SJSA1 (cell line): ENCODE measurements around the gene TMEM185A. TPM values are rescaled to one million over a fixed set of nuclear protein-coding genes. Genes with fewer than 3 reads are reported as not detected.
"Not testable (repeated sequence)": the region's sequence is repeated elsewhere in the genome, so short reads cannot be mapped to it uniquely, and the experiment has no call there.

ENCODE experiments used
- DNase-seq, 2 experiments: peaks; one replicate each; pipeline ENCODE4 v3.0.0-alpha.2; 2015 to 2020; ENCODE audit warnings: low spot score in 2 of 2, low read depth in 1 of 2
- H3K27ac ChIP-seq: fragments of 250-450 bp; sonication (Bioruptor Pico); 2 replicates; pipeline ENCODE4 v1.5.1; 2020; ENCODE audit warnings: mild to moderate bottlenecking, moderate library complexity
- H3K27me3 ChIP-seq: fragments of 250-450 bp; sonication (Bioruptor Pico); replicated peaks from 2 replicates; pipeline ENCODE4 v1.5.1; 2020; ENCODE audit warnings: mild to moderate bottlenecking, moderate library complexity
- H3K36me3 ChIP-seq: fragments of 250-450 bp; sonication (Bioruptor Pico); 2 replicates; pipeline ENCODE4 v1.5.1; 2020; ENCODE audit warnings: mild to moderate bottlenecking
- H3K4me1 ChIP-seq: fragments of 250-450 bp; sonication (Bioruptor Pico); replicated peaks from 2 replicates; pipeline ENCODE4 v1.6.1; 2021; ENCODE audit warnings: mild to moderate bottlenecking
- H3K4me3 ChIP-seq: fragments of 250-450 bp; sonication (Bioruptor Pico); 2 replicates; pipeline ENCODE4 v1.5.1; 2020; ENCODE audit warnings: mild to moderate bottlenecking
- H3K9me3 ChIP-seq: fragments of 250-450 bp; sonication (Bioruptor Pico); replicated peaks from 2 replicates; pipeline ENCODE4 v1.5.1; 2020; ENCODE audit warnings: mild to moderate bottlenecking
- total RNA-seq: library from RNA; depleted of rRNA; stranded (reverse); fragments of >200 nt; shearing (Covaris generic); gene quantifications from 2 replicates; pipeline ENCODE4 v1.2.3, GENCODE V29; 2014

Gene TMEM185A
- total RNA-seq, 1 experiment from 2014 or later, result 35.1 TPM

DNA sequence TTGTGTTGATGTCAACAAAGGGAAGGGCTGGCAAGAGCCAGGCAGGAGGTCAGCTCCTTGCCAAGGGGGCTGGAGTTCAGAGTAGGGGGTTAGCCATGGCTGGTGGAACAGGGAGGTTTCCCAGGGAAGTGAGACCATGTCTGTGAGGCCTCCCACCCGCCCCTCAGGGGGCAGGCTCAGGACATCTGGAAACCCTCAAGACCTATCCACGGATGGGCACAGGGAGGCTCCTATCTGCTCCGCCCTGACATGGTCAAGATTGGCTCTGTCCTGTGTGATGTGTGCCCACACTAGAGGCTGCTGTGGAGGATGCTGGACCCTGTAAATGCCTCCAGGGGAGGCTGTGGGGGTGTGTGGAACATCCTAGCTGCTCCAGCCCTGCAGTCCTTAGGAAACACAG lies 8.0 kb upstream of the TMEM185A start:
- Histone ChIP-seq H3K36me3 (no peaks in the 10 kb centered on the region), H3K27me3 (no peaks in the 10 kb centered on the region), H3K4me3 (no peak overlapping the region), H3K27ac (peak overlapping the region; percentile 53), H3K9me3 (no peaks in the 10 kb centered on the region), H3K4me1 (peaks cover 38% of the 10 kb centered on the region)
- DNase-seq, result no peak

DNA sequence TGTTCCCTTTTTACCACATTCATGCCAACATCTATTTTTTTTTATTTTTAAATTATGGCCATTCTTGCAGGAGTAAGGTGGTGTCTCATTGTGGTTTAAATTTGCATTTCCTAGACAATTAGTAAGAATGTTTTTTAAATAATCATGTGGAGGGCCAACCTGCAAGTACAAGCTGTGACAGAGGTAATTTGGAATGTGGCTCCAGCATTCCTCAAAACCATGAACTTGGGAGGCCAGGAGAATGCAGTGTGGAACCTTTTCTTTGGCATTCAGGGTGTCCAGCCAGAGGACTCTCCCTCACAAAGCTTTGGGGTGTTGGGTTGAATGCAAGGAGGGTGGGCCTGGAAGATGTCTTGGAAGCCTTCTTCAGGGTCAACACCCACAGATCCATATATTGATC lies 7.3 kb upstream of the TMEM185A start:
- Histone ChIP-seq H3K27me3 (no peaks in the 10 kb centered on the region), H3K27ac (peak overlapping the region; percentile 53), H3K4me3 (no peak overlapping the region), H3K36me3 (no peaks in the 10 kb centered on the region), H3K4me1 (peaks cover 38% of the 10 kb centered on the region), H3K9me3 (no peaks in the 10 kb centered on the region)
- DNase-seq, result peak; percentile 55 to 66

DNA sequence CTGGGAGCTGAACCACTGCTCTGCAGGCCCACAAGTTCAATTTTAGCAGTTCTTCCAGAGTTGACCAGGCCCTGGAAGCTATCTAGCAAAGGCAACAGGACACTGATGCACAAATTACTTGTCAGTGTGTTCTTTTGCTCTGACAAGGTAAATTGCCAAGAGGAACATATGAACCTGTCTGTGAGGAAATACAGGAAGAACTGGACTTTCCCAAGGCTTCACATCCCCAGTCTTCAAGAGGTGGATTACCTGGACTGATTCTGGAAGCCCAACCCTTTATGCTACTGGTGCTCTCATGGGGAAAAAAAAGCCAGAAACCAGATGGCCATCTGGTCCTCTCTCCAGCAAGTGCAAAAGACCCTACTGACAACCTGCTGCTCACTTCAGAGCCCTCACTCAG lies 1.9 kb upstream of the TMEM185A start:
- no peaks in the 10 kb centered on the region for H3K9me3 ChIP-seq
- peaks cover 3% of the 10 kb centered on the region; the same call in 1 of the 2 replicates for H3K36me3 ChIP-seq
- no peaks in the 10 kb centered on the region for H3K27me3 ChIP-seq
- H3K4me1 ChIP-seq, result peaks cover 15% of the 10 kb centered on the region
- no peak overlapping the region for H3K4me3 ChIP-seq
- H3K27ac ChIP-seq, result no peak overlapping the region
- DNase-seq, result no peak

DNA sequence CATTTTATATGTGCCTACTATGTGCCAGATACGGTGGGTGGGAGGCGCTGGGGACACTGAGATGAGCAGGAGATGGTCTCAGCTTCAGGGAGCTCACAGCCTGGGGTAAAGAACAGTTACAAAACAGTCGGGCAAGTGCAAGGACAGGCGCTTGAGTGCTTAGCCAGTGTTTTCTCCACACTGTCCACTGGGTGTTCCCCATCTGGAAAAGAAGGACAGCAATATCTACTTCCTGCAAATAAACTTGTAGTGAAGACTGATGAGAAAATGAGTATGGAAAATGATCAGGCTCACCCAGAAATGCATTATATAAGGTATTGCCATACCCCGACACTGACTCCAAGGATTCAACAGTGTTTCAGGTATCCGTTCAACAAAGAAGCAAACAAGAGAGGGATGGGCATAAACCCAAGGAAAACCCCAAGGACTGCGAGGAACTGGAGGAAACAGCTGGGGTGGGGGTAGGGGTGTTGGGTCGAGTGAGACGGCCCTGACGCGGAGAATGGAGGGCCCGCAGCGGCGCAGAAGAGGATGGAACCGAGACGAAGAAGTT lies 835 bp downstream of the TMEM185A start:
- DNase-seq, result peak in 1 of 2 experiments; percentile 23
- Histone ChIP-seq H3K27me3 (no peaks in the 10 kb centered on the region), H3K27ac (no peak overlapping the region), H3K36me3 (peaks cover 3% of the 10 kb centered on the region; the same call in 1 of the 2 replicates), H3K4me1 (peaks cover 12% of the 10 kb centered on the region), H3K9me3 (no peaks in the 10 kb centered on the region), H3K4me3 (peak overlapping the region; percentile 84)

- no peak overlapping the region for H3K27ac ChIP-seq
- peaks cover 12% of the 10 kb centered on the region for H3K4me1 ChIP-seq
- peak overlapping the region; percentile 84; the same call in 1 of the 2 replicates for H3K4me3 ChIP-seq
- DNase-seq, result no peak
- peaks cover 3% of the 10 kb centered on the region; the same call in 1 of the 2 replicates for H3K36me3 ChIP-seq
- no peaks in the 10 kb centered on the region for H3K9me3 ChIP-seq
- H3K27me3 ChIP-seq, result no peaks in the 10 kb centered on the region
Measured at GRCh38 chrX:149629730-149630387, 1.7 kb downstream of the TMEM185A start.

- no peaks in the 10 kb centered on the region for H3K27me3 ChIP-seq
- peaks cover 12% of the 10 kb centered on the region for H3K4me1 ChIP-seq
- peaks cover 3% of the 10 kb centered on the region; the same call in 1 of the 2 replicates for H3K36me3 ChIP-seq
- no peak overlapping the region for H3K27ac ChIP-seq
- no peak for DNase-seq
- H3K4me3 ChIP-seq, result no peak overlapping the region
- H3K9me3 ChIP-seq, result no peaks in the 10 kb centered on the region
Measured at GRCh38 chrX:149628768-149629167, 2.8 kb downstream of the TMEM185A start.

DNA sequence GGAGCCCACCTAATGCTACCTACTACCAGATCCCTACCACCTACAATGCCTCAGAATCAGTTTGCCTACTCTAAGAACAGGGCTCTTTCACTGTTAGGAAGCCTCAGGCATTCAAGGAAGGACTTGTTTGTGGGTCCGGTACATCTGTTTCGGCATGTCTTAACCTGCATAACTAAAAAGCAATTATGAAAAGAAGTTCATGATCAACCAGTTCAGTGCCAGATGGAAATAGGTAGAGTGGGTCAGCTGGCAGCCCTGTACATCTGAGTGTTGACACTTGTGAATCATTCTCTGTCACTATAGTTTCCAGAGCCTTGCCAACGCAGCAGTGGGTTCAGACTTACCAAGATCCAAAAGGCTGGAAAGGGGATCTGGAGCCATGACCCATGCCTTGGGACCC lies 3.3 kb downstream of the TMEM185A start:
- Histone ChIP-seq H3K36me3 (peaks cover 3% of the 10 kb centered on the region; the same call in 1 of the 2 replicates), H3K4me1 (peaks cover 12% of the 10 kb centered on the region), H3K27me3 (no peaks in the 10 kb centered on the region), H3K4me3 (no peak overlapping the region), H3K9me3 (no peaks in the 10 kb centered on the region), H3K27ac (no peak overlapping the region)
- DNase-seq, result no peak

DNA sequence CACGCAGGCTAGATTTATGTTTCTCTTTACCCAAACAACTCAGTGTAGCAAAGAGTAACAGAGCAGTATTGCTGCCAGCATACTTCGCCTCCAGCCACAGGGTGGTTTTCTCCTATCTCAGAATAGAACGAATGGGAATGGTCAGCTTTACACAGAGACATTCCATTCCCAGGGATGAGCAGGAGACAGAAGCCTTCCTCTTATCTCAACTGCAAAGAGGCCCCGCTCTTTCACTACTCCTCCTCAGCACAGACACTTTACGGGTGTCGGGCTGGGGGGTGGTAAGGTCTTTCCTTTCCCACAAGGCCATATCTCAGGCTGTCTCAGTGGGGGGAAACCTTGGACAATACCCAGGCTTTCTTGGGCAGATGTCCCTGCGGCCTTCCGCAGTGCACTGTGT lies 4.8 kb downstream of the TMEM185A start:
- not testable (repeated sequence) for H3K9me3 ChIP-seq, DNase-seq, H3K4me1 ChIP-seq, H3K27me3 ChIP-seq, H3K4me3 ChIP-seq, H3K27ac ChIP-seq, H3K36me3 ChIP-seq

GRCh38 chrX:149619662-149620061 lies 11.9 kb downstream of the TMEM185A start:
- not testable (repeated sequence) for DNase-seq, H3K4me1 ChIP-seq, H3K4me3 ChIP-seq, H3K27ac ChIP-seq, H3K36me3 ChIP-seq, H3K9me3 ChIP-seq, H3K27me3 ChIP-seq

GRCh38 chrX:149618871-149619270 lies 12.7 kb downstream of the TMEM185A start:
- no peaks in the 10 kb centered on the region for H3K4me1 ChIP-seq
- no peak overlapping the region for H3K27ac ChIP-seq
- H3K27me3 ChIP-seq, result no peaks in the 10 kb centered on the region
- no peaks in the 10 kb centered on the region for H3K9me3 ChIP-seq
- no peak overlapping the region for H3K4me3 ChIP-seq
- no peak for DNase-seq
- no peaks in the 10 kb centered on the region for H3K36me3 ChIP-seq

DNA sequence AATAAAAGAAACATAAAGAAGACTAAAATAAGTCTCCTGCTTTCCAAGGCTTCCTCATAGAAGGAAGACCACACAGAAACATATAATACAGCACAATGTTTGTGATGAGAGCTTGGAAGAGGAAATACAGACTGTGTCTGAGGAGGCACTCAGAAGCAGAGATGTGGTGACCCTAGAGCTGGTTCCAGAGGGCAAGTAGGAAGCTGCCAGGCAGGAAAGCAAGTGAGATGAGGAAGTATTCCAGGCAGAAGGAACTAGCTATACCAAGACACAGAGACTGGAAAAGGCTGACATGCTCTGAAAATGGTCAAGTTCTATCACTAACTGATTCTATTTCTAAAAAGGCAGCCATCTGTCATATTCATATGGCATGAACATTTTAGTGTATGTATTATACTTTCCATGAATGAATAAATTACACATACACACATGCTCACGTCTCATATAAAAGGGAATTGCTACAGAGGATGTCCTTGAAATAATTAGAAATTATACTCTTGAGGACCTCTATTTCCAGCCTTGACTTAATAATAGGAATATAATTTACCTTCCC lies 19.9 kb downstream of the TMEM185A start:
- no peaks in the 10 kb centered on the region for H3K27me3 ChIP-seq
- no peaks in the 10 kb centered on the region for H3K4me1 ChIP-seq
- no peak overlapping the region for H3K27ac ChIP-seq
- no peaks in the 10 kb centered on the region for H3K9me3 ChIP-seq
- peaks cover 3% of the 10 kb centered on the region; the same call in 1 of the 2 replicates for H3K36me3 ChIP-seq
- DNase-seq, result no peak
- no peak overlapping the region for H3K4me3 ChIP-seq

DNA sequence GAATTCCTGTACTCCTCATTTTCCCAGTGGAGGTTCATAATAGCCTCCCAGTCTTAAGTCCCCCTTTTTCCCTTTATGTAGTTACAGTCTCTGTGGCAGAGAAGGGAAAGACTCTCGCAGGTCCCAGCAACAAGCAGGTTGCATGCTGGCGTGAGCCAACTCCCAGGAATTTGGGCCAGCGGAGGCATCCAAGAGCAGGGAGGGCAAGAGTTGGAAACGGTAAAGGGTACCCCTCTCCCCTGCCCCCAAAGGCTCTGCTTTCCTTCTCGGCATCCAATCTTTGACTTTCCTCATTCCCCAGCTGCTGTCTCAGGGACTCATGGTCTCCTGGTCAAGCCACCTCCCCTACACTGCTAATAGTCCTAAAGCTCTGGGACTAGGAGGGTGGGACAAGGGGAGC lies 21.1 kb downstream of the TMEM185A start:
- Histone ChIP-seq H3K9me3 (no peaks in the 10 kb centered on the region), H3K36me3 (peaks cover 8% of the 10 kb centered on the region; the same call in 1 of the 2 replicates), H3K4me3 (no peak overlapping the region), H3K27ac (no peak overlapping the region), H3K27me3 (no peaks in the 10 kb centered on the region), H3K4me1 (peaks cover 3% of the 10 kb centered on the region; the same call in 1 of the 2 replicates)
- no peak for DNase-seq

DNA sequence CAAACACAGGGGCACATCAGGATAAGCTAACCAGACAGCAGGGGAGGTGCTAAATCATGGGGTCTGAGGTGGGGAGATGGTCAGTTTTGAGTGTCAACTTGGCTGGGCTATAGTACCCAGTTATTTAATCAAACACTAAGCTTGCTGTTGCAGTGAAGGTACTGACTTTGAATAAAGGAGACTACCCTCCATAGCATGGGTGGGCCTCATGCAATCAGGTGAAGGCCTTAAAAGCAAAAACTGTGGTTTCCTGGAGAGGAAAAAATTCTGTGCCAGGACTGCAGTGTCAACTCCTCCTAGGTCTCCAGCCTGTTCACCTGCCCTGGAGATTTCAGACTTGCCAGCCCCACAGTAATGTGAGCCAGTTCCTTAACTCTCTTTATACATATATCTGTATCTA lies 23.9 kb downstream of the TMEM185A start:
- Histone ChIP-seq H3K27me3 (no peaks in the 10 kb centered on the region), H3K4me1 (peaks cover 3% of the 10 kb centered on the region; the same call in 1 of the 2 replicates), H3K9me3 (no peaks in the 10 kb centered on the region), H3K36me3 (peaks cover 8% of the 10 kb centered on the region; the same call in 1 of the 2 replicates), H3K4me3 (no peak overlapping the region), H3K27ac (no peak overlapping the region)
- no peak for DNase-seq

GRCh38 chrX:149605248-149605885 lies 26.2 kb downstream of the TMEM185A start:
- not testable (repeated sequence) for H3K4me1 ChIP-seq, H3K27me3 ChIP-seq, H3K4me3 ChIP-seq, DNase-seq, H3K27ac ChIP-seq, H3K36me3 ChIP-seq, H3K9me3 ChIP-seq
